K562 (cell line): ENCODE measurements around the gene RWDD1. TPM values are rescaled to one million over a fixed set of nuclear protein-coding genes. Genes with fewer than 3 reads are reported as not detected.

Experiments
- ATAC-seq: fragments of 200-7000 bp; cut with Tn5 transposase; 3 replicates; pipeline ENCODE4 v1.9.1; 2020; ENCODE audit warnings: moderate library complexity
- BruUV-seq: library from RNA; stranded (reverse); fragments of 400-500 nt; replicated peaks from 2 replicates; lab custom pipeline; 2021; lab: Mats Ljungman, UMichigan
- CTCF ChIA-PET: fragments of 300-600 bp; formaldehyde crosslinking; extraction: SDS; loops from one replicate; lab custom pipeline; 2021; ENCODE audit warnings: low intra/inter-chr PET ratio; lab: Yijun Ruan, JAX
- POLR2A ChIA-PET: fragments of 300-600, 350-650 bp; sonication (Branson Sonifier 250); formaldehyde crosslinking; extraction: SDS; loops from one replicate; lab custom pipeline; 2021; ENCODE audit warnings: antibody characterized with exemption, inconsistent platforms; lab: Yijun Ruan, JAX
- DNase-seq, 4 experiments: peaks; one replicate each; pipeline versions ENCODE4 v3.0.0 to v3.0.0-alpha.2; 2011 to 2018; ENCODE audit warnings: low spot score in 3 of 4, mixed read lengths in 3 of 4; ENCODE audit errors: extremely low read depth in 1 of 4
- FAIRE-seq: peaks from 2 replicates; lab custom pipeline; 2011; peaks lifted over from hg19 to GRCh38; lab: Jason Lieb, UNC
- H2AFZ ChIP-seq: 2 replicates; pipeline ENCODE4 v1.6.0; 2011; ENCODE audit warnings: low read depth, low read length, control low read depth, inconsistent platforms
- H3K27ac ChIP-seq: fragments of 200-600 bp; 3 replicates; pipeline ENCODE4 v1.8.0; 2011; ENCODE audit warnings: low read depth, mild to moderate bottlenecking, control low read depth, inconsistent platforms, low read length, moderate library complexity, mixed read lengths; ENCODE audit errors: extremely low read depth
- H3K27me3 ChIP-seq, 2 experiments: fragments of 300-600 bp in 1 of 2; 2 replicates in 1 of 2; 3 replicates in 1 of 2; pipeline versions ENCODE4 v1.6.0 to v1.8.0; 2011; ENCODE audit warnings: inconsistent platforms in 2 of 2, low read length in 2 of 2, mild to moderate bottlenecking in 1 of 2, mixed read lengths in 1 of 2, moderate library complexity in 1 of 2; ENCODE audit not compliant: control insufficient read depth in 2 of 2, insufficient read depth in 2 of 2
- H3K36me3 ChIP-seq: fragments of 300-600 bp; 3 replicates; pipeline ENCODE4 v1.8.0; 2011; ENCODE audit warnings: mild to moderate bottlenecking, low read length, inconsistent platforms; ENCODE audit not compliant: control insufficient read depth, insufficient read depth
- H3K4me1 ChIP-seq, 2 experiments: fragments of 200-600 bp in 1 of 2; replicated peaks in 1 of 2; 2 replicates in 1 of 2; 3 replicates in 1 of 2; pipeline versions ENCODE4 v1.5.1 to v1.8.0; 2011; ENCODE audit warnings: inconsistent platforms in 2 of 2, low read length in 2 of 2, mild to moderate bottlenecking in 1 of 2, mixed read lengths in 1 of 2, moderate library complexity in 1 of 2; ENCODE audit not compliant: control insufficient read depth in 2 of 2, insufficient read depth in 2 of 2
- H3K4me2 ChIP-seq: 2 replicates; pipeline ENCODE4 v1.6.1; 2011; ENCODE audit warnings: low read length, control low read depth, inconsistent platforms, mixed read lengths; ENCODE audit not compliant: insufficient read depth
- H3K4me3 ChIP-seq: fragments of 200-600 bp; sonication (generic), shearing (Covaris generic); 2 replicates; pipeline ENCODE4 v1.5.1; 2016; ENCODE audit warnings: control low read depth, inconsistent platforms
- H3K79me2 ChIP-seq: fragments of 200-600 bp; 3 replicates; pipeline ENCODE4 v1.8.0; 2011; ENCODE audit warnings: low read length, inconsistent platforms; ENCODE audit not compliant: control insufficient read depth, insufficient read depth
- H3K9ac ChIP-seq, 2 experiments: 2 replicates each; pipeline versions ENCODE4 v1.6.0 to v1.6.1; 2011; ENCODE audit warnings: low read depth in 2 of 2, low read length in 2 of 2, control low read depth in 1 of 2, inconsistent platforms in 1 of 2, mild to moderate bottlenecking in 1 of 2, mixed read lengths in 1 of 2; ENCODE audit not compliant: insufficient read depth in 1 of 2
- H3K9me1 ChIP-seq: one replicate; pipeline ENCODE4 v1.6.0; 2011; ENCODE audit warnings: inconsistent platforms, mild to moderate bottlenecking, low read length, moderate library complexity; ENCODE audit not compliant: control insufficient read depth, insufficient read depth
- H3K9me3 ChIP-seq: replicated peaks from 2 replicates; pipeline ENCODE4 v1.5.1; 2011; ENCODE audit warnings: low read depth, low read length, inconsistent platforms; ENCODE audit not compliant: control insufficient read depth, insufficient read depth
- H4K20me1 ChIP-seq: replicated peaks from 2 replicates; pipeline ENCODE4 v1.6.1; 2011; ENCODE audit warnings: low read length, inconsistent platforms, mixed read lengths; ENCODE audit not compliant: control insufficient read depth, insufficient read depth
- CBX8 ChIP-seq: fragments of 200-600 bp; sonication (generic); IDR thresholded peaks from 2 replicates; pipeline ENCODE4 v1.6.1; 2012; ENCODE audit warnings: borderline replicate concordance, mixed run types, low read depth, mild to moderate bottlenecking, moderate library complexity, mixed read lengths, low read length, control low read depth, inconsistent platforms; ENCODE audit not compliant: poor library complexity, severe bottlenecking; ENCODE audit errors: extremely low read depth
- CEBPG ChIP-seq, 3 experiments: fragments of 200-800 bp in 1 of 3; sonication (Bioruptor generic) in 1 of 3; sonication (generic) in 1 of 3; formaldehyde crosslinking in 1 of 3; IDR thresholded peaks in 2 of 3; conservative IDR thresholded peaks in 1 of 3; 2 replicates each; pipeline versions ENCODE4 v1.6.1 to v1.8.0; 2016 to 2022; ENCODE audit warnings: missing compliant biosample characterization in 2 of 3, missing genetic modification characterization in 2 of 3, mild to moderate bottlenecking in 1 of 3, missing genetic modification reagents in 1 of 3
- ETS2 ChIP-seq: IDR thresholded peaks from 2 replicates; pipeline ENCODE4 v1.6.1; 2016; ENCODE audit warnings: borderline replicate concordance, missing genetic modification characterization, mild to moderate bottlenecking, moderate library complexity, missing compliant biosample characterization; ENCODE audit not compliant: poor library complexity, severe bottlenecking
- HES1 ChIP-seq: fragments of 450-650 bp; IDR thresholded peaks from 2 replicates; pipeline ENCODE4 v1.6.1; 2016; ENCODE audit warnings: low read depth, mild to moderate bottlenecking, moderate library complexity
- KAT8 ChIP-seq: fragments of 450-650 bp; IDR thresholded peaks from 2 replicates; pipeline ENCODE4 v1.6.1; 2016; ENCODE audit warnings: low read depth, mild to moderate bottlenecking
- SETDB1 ChIP-seq: IDR thresholded peaks from one replicate; pipeline ENCODE4 v1.6.1; 2012; ENCODE audit warnings: low read length, control low read depth, inconsistent platforms
- SIRT6 ChIP-seq: IDR thresholded peaks from one replicate; pipeline ENCODE4 v1.6.1; 2012; ENCODE audit warnings: low read depth, mild to moderate bottlenecking, control low read depth, inconsistent platforms, low read length, moderate library complexity
- SRSF9 ChIP-seq: fragments of 200-400 bp; formaldehyde crosslinking; IDR thresholded peaks from 2 replicates; pipeline ENCODE4 v1.6.1; 2017; ENCODE audit warnings: low read depth, low read length, borderline replicate concordance
- ZFP30 ChIP-seq: fragments of 250-450 bp; sonication (Bioruptor Pico); IDR thresholded peaks from 2 replicates; pipeline ENCODE4 v1.8.0; 2022; ENCODE audit warnings: moderate library complexity, mild to moderate bottlenecking, inconsistent platforms, borderline replicate concordance
- ZKSCAN3 ChIP-seq: fragments of 250-450 bp; sonication (Bioruptor Pico); IDR thresholded peaks from 2 replicates; pipeline ENCODE4 v1.4.0; 2020
- ZNF124 ChIP-seq: sonication (generic); formaldehyde crosslinking; IDR thresholded peaks from 2 replicates; pipeline ENCODE4 v1.8.1; 2022; ENCODE audit warnings: missing genetic modification reagents
- ZNF263 ChIP-seq: sonication (generic); formaldehyde crosslinking; IDR thresholded peaks from 2 replicates; pipeline ENCODE4 v1.8.0; 2022; ENCODE audit warnings: mild to moderate bottlenecking, missing genetic modification reagents, borderline replicate concordance
- ZNF407 ChIP-seq: fragments of 450-650 bp; IDR thresholded peaks from 2 replicates; pipeline ENCODE4 v1.6.1; 2016; ENCODE audit warnings: low read depth
- ZNF431 ChIP-seq: sonication (generic); formaldehyde crosslinking; IDR thresholded peaks from 2 replicates; pipeline ENCODE4 v1.8.0; 2022; ENCODE audit warnings: mild to moderate bottlenecking, missing genetic modification reagents
- ZNF77 ChIP-seq: fragments of 250-450 bp; sonication (Bioruptor Pico); IDR thresholded peaks from 2 replicates; pipeline ENCODE4 v1.5.0; 2020
- in situ Hi-C: fragments of 300-500 bp; cut with MboI; formaldehyde crosslinking; loops from 4 replicates; pipeline ENCODE4 v1.15.0; 2018; ENCODE audit warnings: inconsistent platforms, mixed read lengths
- intact Hi-C: fragments of 100-400 bp; cut with micrococcal nuclease; formaldehyde crosslinking; loops from 2 replicates; pipeline ENCODE4 v1.14.2; 2022
- polyA plus RNA-seq, 8 experiments: library from polyadenylated mRNA; depleted of rRNA in 4 of 8; stranded (reverse) in 5 of 8; unstranded in 3 of 8; fragments of >200 nt; fragmentation: Nextera tagmentation in 2 of 8; fragmentation: Illumina TruSeq in 1 of 8; extraction: Ambion mirVana in 2 of 8; extraction: Trizol in 1 of 8; gene quantifications; 2 replicates each; pipeline versions ENCODE4 v1.2.1 to v1.2.3, GENCODE V29; 2011 to 2014; ENCODE audit warnings: inconsistent platforms in 1 of 8, missing spikeins in 1 of 8
- total RNA-seq, 7 experiments: library from RNA; depleted of rRNA in 6 of 7; stranded (reverse); fragments of >200 nt in 6 of 7; fragmentation: Illumina TruSeq in 2 of 7; extraction: Trizol in 2 of 7; gene quantifications; 2 replicates each; pipeline versions ENCODE4 v1.2.1 to v1.2.3, GENCODE V29; 2011 to 2021; ENCODE audit warnings: low replicate concordance in 1 of 7

RWDD1 gene
- total and polyA plus RNA-seq, 9 of the 15 experiments (the other 6 are each of a cell fraction or from before 2014, with no cell fraction given), result 31.9 to 89.8 (median 48.7) TPM

GRCh38 chr6:116578335-116578734 is 7.0 kb downstream of the RWDD1 start:
- H3K4me2 ChIP-seq, result no peak overlapping the region
- H2AFZ ChIP-seq, result no peak overlapping the region
- H3K9me3 ChIP-seq, result no peaks in the 10 kb centered on the region
- peaks cover 0 to 5% of the 10 kb centered on the region in 2 experiments; a peak in 1 of 5 replicates for H3K4me1 ChIP-seq
- no peak for FAIRE-seq
- no peak for DNase-seq
- no peak overlapping the region for H3K27ac ChIP-seq
- H3K4me3 ChIP-seq, result no peak overlapping the region
- H3K9ac ChIP-seq, result no peak overlapping the region
- ChIA-PET POLR2A (no interaction called here), CTCF (no interaction called here)
- intact Hi-C loops, result loop anchor here (5.0 kb wide), 1 partner anchor 69 kb away; no protein-coding TSS in a partner anchor
- no peak for ATAC-seq
- peaks cover 84% of the 10 kb centered on the region for H3K36me3 ChIP-seq
- in situ Hi-C loops, result no loop called here
- H4K20me1 ChIP-seq, result no peaks in the 10 kb centered on the region
- no peaks in the 10 kb centered on the region for H3K27me3 ChIP-seq
- H3K79me2 ChIP-seq, result peaks cover 52% of the 10 kb centered on the region
- no TSS peak for BruUV-seq
- H3K9me1 ChIP-seq, result no peaks in the 10 kb centered on the region
- TF ChIP-seq ZNF263 (no peak), ZKSCAN3 (CRISPR knock-in tag) (no peak), ZNF77 (no peak), CEBPG (CRISPR knock-in tag; IDR thresholded peaks at IDR 0.05) (no peak), CEBPG (tag; conservative IDR thresholded peaks at IDR 0.05 in 1 of 2, IDR thresholded peaks at IDR 0.05 in 1 of 2) (no peak), ZNF124 (CRISPR knock-in tag) (no peak), ZNF407 (no peak), ZNF431 (no peak), CBX8 (no peak), SRSF9 (no peak), SIRT6 (no peak), ZFP30 (no peak), HES1 (no peak), ETS2 (tag) (no peak), SETDB1 (no peak), KAT8 (no peak)
